NCI-H510A (cell line): ENCODE data around the gene SLCO1B1.
"Not testable (repeated sequence)": the region's sequence is repeated elsewhere in the genome, so short reads cannot be mapped to it uniquely, and the experiment has no call there.

Experiments
- DNase-seq: peaks from one replicate; lab custom pipeline; 2025; lab: John Stamatoyannopoulos, UW

Gene SLCO1B1

DNA sequence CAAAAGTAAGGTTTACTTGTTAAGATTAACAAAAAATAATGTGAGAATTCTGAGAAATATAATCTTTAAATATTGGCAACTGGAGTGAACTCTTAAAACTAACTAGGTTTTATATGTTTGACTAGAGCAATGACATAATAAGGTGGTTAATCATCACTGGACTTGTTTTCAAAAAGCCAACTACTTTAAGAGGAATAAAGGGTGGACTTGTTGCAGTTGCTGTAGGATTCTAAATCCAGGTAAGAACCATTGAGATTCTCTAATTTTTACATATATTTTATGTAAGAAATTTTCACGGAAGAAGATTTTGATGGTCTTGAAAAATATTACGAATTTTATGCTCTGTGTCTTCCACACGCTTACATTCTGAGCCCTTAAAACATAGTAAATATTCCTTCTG is at the start of gene SLCO1B1:
Gene SLCO1B1 (plus strand): TSS at position 197 of the 400 bp plus-strand sequence. CDS start 10,381 bp downstream, outside the sequence.
- DNase-seq = no peak

GRCh38 chr12:21084753-21085152 is 46.2 kb upstream of the SLCO1B1 start:
- not testable (repeated sequence) for DNase-seq

DNA sequence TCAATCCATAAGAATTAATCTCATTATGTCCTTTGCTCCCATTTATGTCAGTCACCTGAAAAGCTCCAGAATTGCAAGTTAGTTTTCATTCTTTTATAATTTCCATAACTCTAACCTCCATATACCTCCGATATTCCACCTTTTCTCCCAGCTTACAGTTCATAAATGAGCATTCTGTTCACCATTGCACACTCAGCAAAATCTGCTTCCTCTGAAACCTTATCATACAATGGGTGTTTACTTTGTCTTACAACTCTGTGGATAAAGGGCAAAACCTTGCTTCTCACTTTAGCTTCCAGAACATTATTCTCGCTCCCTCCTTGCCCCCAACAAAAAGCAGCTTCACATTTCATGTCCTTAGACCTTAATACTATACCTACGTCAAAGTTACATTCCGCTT is 19.3 kb upstream of the SLCO1B1 start:
- DNase-seq = no peak

DNA sequence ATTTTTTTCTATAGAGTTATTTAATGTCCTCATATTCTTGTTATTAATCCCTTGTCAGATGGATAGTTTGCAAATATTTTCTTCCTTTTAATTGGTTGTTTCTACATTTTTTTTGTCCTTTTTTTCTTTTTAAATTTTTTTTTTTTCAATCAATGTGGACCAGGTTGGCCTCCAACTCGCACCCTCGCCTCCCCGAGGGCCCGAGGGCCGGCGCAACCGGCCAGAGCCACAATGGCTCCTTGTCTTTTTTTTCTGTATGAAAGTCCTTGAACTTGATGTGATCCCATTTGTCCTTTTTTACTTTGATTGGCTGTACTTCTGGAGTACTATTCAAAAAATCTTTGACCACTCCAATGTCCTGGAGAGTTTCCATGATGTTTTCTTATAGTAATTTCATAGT is 17.7 kb upstream of the SLCO1B1 start:
- DNase-seq = no peak

DNA sequence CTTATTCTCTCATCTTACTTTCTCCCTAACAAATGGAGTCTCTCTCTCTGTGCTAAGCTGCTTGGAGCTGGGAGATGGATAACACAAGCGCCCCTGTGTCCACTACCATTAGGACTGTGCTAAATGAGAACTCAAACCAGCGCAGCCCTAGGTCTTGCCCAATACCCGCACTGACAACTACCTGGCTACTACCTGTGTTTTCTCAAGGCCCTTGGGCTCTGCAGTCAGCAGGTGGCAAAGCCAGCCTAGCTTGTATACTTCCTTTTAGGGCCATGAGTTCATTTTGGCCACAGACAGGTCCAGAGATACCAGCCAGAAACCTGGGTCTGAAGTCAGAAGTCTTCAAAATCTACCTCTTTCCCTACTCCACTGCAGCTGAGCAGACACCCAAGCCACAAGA is 13.0 kb upstream of the SLCO1B1 start:
- no peak for DNase-seq

- DNase-seq = no peak
Measured at GRCh38 chr12:21118760-21119159, 12.2 kb upstream of the SLCO1B1 start.

DNA sequence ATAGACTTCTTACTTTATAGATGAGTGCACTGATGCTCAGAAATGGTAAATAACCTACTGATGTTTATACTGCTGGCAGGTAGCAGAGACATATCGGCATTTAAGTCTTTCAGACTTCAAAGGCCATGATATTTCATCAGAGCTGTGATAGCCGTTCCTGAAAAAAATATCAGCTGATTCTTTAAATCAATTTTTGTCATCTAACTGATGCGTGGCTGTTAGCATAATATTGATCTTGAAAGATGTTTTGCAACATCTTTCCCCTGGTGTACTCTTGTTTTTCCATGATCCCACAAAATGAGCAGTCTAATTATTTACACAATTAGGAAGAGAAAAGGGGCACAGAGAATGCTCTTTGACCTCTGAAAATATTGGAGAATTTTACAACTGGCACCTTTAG is 1.6 kb upstream of the SLCO1B1 start:
- no peak for DNase-seq

DNA sequence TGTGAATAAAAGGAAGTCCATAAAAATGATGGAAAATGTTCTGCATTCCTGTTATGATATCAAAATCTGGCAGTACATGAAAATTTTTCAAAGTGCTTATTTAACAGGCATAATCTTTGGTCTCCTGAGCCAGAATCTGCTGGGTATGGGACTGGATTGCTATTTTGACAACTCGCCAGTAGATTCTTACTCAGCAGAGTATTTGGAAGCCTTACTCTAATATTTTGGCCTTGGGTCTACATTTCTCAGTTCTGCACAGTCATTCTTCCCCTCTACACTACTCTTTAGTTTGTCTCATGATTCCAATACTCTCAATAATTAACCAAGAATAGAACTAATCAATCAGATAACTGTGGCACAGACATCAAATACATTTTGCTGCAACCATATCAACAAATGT is 1.1 kb upstream of the SLCO1B1 start:
- no peak for DNase-seq

DNA sequence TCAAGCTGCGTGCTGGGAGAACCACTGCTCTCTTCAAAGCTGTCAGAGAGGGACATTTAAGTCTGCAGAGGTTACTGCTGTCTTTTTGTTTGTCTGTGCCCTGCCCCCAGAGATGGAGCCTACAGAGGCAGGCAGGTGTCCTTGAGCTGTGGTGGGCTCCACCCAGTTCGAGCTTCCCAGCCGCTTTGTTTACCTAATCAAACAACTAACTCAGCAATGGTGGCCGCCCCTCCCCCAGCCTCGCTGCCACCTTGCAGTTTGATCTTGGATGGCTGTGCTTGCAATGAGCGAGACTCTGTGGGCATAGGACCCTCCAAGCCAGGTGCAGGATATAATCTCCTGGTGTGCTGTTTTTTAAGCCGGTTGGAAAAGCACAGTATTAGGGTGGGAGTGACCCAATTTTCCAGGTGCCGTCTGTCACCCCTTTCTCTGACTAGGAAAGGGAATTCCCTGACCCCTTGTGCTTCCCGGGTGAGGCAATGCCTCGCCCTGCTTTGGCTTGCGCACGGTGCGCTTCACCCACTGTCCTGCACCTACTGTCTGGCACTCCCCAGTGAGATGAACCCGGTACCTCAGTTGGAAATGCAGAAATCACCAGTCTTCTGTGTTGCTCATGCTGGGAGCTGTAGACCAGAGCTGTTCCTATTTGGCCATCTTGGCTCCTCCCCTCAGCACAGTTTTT is 6.5 kb downstream of the SLCO1B1 start:
- not testable (repeated sequence) for DNase-seq

DNA sequence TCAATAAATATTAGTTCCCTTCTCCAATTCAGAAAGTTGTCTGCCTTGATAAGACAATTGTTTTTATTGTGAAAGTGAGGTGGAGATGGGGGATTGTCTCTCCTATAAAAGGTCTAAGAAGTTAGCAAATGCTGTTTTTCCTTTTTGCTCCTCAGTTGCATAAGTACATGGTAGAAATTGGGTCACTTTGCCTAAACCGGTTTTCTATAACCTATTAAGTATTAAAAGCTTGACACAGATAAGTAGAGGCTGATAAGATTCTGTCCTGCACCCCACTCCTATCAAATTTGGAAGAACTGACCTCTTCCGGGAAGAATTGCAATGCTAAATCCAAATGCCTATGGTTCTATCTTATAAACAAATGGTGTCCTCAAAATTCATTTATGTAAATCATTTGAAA is 7.0 kb downstream of the SLCO1B1 start:
- no peak for DNase-seq

- no peak for DNase-seq
Measured at GRCh38 chr12:21144309-21144708, 13.3 kb downstream of the SLCO1B1 start.

- not testable (repeated sequence) for DNase-seq
Measured at GRCh38 chr12:21149861-21150260, 18.9 kb downstream of the SLCO1B1 start.

DNA sequence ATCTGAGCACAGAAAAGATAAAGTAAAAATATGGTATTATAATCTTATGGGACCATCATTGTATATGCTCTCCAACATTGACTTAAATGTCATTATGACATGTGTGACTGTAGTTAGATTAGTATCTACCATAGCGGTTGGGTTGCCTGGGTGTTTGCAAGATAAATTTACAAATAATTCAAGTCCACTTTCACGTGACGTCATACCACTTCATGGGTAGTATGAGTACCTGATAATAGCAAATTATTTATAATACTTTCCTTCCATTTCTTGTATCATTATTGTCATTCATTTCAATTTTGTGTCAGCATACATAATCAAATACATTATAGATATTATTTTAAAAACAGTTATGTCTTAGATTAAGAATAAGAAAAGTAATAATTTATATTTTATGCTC is 20.2 kb downstream of the SLCO1B1 start:
- DNase-seq = no peak

DNA sequence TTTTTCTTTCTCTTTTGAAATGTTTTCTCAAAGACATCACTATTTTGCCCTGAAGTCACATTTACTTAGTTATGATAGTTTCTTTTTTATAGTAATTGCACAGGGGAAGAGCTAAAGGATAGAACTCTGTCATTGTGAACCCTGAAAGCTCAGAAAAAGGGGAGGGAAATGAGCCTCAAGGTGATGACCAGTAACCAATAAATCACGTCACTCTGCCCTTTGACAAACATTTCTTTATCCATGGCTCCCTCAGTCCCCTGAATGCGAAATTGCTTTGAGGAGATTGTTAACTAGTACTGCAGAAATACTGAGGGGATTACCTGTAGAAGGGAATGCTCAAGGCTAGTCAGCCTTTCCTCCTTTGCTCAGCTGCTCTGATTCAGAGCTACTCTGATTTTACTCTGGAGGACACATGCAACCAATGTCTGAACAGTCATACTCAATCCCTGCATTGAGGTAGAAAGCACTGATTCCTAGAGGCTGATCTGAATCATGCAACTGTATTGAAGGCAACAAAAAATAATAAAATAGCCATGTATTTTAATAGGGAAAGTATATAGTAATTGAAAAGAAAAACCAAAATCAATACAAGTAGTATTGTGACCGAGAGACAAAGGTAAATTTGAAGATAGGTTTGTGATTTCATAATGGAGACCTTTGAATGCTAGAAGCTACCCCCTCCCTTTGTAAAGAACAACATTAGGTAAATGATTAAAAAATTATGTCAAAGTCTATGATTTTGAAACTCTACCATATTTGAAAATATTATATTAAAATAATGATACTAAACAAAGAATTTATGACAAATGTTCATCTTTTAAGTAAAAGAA is 24.7 kb downstream of the SLCO1B1 start:
- no peak for DNase-seq

DNA sequence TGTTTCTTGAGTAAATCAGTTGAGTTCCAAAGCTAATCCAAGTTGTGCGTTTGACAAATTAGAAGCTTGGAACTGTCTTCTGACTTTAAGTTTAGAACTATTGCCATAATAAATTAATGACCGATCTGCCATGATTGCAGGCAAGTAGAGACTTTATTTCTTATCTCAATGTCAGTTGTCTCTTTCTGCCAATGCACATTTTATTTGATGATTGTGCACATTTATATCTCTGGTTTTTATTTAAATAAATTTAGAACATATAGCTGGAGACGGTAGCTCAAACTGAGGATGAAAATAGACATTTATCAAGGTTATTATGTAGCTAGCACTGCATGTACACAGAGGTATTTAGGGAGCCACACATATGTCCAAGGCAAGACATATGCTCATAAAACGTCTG is 34.1 kb downstream of the SLCO1B1 start:
- DNase-seq = no peak

- DNase-seq = no peak
Measured at GRCh38 chr12:21169878-21170472, 39.0 kb downstream of the SLCO1B1 start.

GRCh38 chr12:21172079-21172478 is 41.1 kb downstream of the SLCO1B1 start:
- DNase-seq = no peak

GRCh38 chr12:21183721-21184275 is 52.8 kb downstream of the SLCO1B1 start:
- no peak for DNase-seq

- no peak for DNase-seq
Measured at GRCh38 chr12:21190016-21190415, 59.0 kb downstream of the SLCO1B1 start.

- DNase-seq = not testable (repeated sequence)
Measured at GRCh38 chr12:21214433-21214832, 83.4 kb downstream of the SLCO1B1 start.

DNA sequence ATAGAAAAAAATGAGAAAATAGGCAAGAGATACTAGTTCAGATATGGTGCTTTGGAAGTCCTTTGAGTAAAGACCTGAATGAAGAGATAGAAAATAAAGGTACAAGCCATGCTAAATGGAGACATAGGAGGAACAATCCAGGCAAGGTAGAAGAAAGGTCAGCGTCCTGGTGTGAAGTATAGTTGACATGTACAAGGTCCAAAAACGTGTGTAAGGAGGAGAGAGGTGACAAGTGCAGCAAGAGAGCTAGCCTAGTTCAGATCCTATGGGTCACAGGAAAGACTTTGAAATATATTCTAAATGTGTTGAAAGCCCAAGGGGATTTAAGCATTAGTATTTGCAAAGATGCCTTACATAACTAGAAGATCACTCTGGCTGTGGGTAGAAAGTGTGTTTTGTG is 88.2 kb downstream of the SLCO1B1 start:
- no peak for DNase-seq

DNA sequence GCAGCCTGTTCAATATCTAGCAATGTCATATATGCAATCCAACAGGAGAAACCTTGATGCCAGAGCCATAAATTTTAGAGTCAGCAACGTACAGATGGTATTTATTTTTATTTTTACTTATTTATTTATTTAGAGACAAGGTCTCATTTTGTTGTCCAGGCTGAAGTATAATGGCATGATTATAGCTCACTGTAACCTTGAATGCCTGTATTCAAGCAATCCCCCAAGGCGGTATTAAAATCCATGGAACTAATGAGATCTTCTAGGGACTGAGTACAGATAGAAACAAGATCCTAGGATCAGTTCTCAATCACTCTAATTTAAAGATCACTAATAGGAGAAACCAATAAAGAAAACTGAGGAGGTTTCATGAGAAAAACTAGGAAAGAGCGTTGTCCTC is 89.3 kb downstream of the SLCO1B1 start:
- no peak for DNase-seq

DNA sequence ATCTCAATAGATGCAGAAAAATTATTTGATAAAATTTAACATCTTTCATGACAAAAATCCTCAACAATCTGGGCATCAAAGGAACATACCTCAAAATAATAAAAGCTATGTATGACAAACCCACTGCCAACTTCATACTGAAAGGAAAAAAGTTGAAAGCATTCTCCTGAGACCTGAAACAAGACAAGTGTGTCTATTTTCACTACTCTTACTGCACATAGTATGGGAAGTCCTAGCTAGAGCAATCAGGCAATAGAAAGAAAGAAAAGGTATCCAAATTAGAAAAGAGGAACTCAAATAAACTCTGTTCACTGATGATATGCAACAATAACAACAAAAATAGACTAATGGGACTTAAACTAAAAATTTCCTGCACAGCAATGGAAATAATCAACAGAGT is 90.1 kb downstream of the SLCO1B1 start:
- no peak for DNase-seq
